A172 (cell line): ENCODE results near the gene SYNJ2. TPM values are rescaled to one million over a fixed set of nuclear protein-coding genes. Genes with fewer than 3 reads are reported as not detected.
"Not testable (repeated sequence)": the region's sequence is repeated elsewhere in the genome, so short reads cannot be mapped to it uniquely, and the experiment has no call there.

Source experiments
- DNase-seq: peaks from one replicate; pipeline ENCODE4 v3.0.0-alpha.2; 2015; ENCODE audit warnings: low spot score
- total RNA-seq: library from RNA; depleted of rRNA; stranded (reverse); fragments of >200 nt; shearing (Covaris generic); gene quantifications from 2 replicates; pipeline ENCODE4 v1.2.3, GENCODE V29; 2014

Gene SYNJ2
- total RNA-seq, 1 experiment from 2014 or later = 53.7 TPM

- DNase-seq = no peak
Measured at GRCh38 chr6:157954150-157955117, 27.2 kb upstream of the SYNJ2 start.

DNA sequence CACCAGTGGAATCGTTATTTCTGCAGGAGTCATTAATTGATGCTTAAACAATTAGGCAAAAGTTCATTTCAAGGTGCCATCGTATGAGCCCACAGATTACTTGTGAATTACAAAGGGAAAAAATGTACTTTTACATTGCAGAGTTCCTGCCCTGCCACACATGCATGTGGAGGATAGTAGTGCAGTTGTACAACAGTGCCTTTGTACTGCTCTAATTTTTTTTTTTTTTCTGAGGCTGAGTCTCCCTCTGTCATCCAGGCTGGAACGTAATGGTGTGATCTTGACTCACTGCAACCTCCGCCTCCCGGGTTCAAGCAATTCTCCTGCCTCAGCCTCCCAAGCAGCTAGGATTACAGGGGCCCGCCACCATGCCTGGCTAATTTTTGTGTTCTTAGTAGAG, 26.0 kb upstream of the SYNJ2 start:
- DNase-seq = no peak

DNA sequence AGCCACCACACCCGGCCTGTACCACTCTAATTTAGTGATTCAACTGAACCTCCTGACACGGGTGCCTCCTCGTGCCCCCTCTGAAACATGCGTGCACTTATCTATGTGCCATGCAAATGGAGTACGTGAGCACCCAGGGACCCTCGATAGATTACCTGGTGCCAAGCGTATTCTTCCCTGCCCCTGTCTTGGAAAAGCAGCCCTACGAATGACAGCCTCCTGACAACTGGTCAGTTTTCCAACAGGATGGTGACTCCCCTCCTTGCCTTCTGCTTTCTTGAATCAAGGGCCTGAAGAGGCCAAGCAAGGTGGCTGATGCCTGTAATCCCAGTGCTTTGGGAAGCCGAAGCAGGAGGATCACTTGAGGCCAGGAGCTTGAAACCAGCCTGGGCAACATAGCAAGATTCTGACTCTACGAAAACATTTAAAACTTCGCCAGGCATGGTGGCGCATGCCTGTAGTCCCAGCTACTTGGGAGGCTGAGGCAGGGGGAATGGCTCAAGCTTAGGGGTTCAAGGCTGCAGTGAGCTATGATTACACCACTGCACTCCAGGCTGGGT, 25.4 kb upstream of the SYNJ2 start:
- DNase-seq = no peak

- DNase-seq = no peak
Measured at GRCh38 chr6:157959451-157960227, 22.0 kb upstream of the SYNJ2 start.

DNA sequence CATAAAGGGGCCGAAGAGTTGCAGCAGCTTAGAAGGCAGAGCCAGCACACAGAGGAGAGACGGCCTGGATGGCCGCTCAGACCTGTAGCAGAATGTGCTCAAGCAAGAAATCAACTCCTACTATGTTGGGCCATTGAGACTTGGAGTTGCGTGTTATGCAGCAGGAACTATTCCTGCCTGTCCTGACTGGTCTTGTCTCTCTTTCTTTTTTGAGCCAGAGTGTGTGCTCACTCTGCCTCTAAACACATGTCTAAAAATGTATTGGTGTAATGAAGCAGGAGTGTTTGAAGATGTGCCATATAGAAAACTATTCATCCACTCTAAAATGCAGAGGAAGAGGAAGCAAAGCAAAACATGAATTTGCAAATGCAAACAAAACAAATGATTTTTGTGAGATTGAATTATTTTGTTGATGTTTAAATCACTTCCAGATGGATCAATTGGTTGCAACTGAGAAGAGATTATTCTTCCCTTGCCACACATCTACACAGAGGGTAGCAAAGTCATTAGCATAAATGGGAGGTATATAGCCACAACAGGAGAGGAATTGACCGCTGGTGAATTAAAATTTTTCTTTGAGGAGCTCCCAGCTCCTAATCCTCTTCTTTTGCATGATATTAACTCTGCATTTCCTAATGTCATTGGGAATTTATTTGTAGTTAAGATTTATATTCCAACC, 20.4 kb upstream of the SYNJ2 start:
- no peak for DNase-seq

DNA sequence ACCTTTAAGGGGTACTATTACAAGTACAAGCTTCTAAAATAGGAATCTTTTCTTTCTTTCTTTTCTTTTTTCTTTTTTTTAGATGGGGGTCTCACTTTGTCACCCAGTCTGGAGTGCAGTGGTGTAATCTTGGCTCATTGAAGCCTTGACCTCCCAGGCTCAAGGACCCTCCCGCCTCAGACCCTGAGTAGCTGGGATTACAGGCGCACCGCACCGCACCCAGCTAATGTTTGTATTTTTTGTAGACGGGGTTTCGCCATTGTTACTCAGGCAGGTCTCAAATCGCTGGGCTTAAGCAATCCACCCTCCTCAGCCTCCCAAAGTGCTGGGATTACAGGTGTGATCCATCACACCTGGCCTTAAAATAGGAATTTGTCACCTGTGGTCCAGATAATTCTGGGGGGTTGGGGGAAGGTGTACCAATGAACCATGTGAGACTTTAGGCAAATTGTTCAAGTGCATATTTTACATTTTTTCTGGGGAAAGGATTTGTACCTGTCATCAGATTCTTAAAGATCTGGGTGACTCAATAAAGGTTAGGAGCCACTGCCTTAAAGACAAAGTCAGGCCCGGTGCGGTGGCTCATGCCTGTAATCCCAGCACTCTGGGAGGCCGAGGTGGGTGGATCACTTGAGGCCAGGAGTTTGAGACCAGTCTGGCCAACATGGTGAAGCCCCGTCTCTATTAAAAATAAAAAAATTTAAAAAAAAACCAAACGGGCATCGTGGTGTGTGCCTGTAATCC, 19.7 kb upstream of the SYNJ2 start:
- no peak for DNase-seq

DNA sequence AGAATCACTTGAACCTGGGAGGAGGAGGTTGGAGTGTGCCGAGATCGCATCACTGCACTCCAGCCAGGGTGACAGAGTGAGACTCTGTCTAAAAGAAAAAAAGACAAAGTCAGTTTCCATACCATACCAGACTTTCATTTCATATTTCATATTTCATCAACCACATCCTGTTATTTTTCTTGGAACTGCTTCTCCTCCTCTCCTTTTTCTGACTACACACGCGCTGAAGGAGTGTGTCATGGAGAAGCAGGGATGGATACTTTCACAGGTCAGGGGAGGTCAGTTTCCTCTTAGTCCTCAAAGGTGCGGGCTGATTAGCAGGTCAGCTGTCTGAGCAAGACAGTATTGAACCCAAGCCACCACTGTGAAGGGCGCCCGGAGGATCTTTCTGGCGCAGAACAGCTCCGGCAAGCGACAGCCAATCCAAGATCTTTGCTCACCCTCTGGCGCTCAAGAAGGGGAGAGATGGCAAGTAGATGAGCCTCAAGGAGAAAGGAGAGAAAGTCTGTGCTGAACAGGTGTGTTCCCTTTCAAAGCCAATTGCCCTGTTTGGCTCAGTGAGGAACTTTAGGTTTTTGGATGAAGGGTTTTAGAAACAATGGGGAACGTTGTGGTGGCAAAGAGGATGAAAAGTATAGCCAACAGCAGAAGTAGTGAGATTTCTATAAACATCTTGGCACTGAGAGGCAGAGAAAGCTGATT, 18.9 kb upstream of the SYNJ2 start:
- no peak for DNase-seq

- no peak for DNase-seq
Measured at GRCh38 chr6:157964100-157964499, 17.6 kb upstream of the SYNJ2 start.

DNA sequence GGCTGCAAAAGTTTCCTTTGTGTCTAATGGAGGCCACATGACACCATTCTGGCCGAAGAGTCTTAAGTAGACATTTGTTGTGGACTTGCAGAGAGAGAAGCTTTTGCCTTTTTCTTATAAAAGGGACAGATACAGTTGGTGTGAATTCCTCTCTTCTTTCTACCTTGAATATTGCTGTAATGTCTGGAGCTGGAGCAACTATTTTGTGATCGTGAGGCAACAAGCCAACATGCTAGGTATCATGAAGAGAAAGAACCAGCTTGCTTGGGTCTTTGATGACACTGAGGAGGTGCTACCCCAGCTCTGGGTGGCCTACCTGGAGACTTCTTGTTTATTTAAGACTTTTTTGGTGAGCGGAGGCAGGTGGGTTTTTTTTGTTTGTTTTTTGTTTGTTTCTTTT, 16.3 kb upstream of the SYNJ2 start:
- DNase-seq = no peak

DNA sequence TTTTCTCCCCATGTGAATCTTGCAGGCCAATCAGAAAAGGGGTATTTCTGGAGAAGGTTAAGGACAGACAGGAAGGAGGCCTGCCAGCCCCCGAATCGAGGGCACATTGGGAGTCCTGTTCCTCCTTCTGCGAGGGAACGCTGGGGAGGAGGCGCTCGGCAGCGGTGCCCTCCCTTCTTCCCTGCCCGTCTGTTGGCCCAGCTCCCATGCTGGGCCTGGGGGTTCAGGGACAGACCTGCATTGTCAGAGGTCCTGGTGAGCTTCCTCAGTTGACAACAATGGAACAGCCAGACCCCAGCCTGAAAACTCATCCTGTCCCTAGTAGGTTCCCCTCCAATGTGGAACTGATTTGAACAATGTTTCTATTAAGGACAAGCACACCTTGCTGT, 15.1 kb upstream of the SYNJ2 start:
- no peak for DNase-seq

GRCh38 chr6:157967020-157967419, 14.6 kb upstream of the SYNJ2 start:
- no peak for DNase-seq

GRCh38 chr6:157967486-157967885, 14.2 kb upstream of the SYNJ2 start:
- DNase-seq = no peak

- not testable (repeated sequence) for DNase-seq
Measured at GRCh38 chr6:157972177-157972576, 9.5 kb upstream of the SYNJ2 start.

DNA sequence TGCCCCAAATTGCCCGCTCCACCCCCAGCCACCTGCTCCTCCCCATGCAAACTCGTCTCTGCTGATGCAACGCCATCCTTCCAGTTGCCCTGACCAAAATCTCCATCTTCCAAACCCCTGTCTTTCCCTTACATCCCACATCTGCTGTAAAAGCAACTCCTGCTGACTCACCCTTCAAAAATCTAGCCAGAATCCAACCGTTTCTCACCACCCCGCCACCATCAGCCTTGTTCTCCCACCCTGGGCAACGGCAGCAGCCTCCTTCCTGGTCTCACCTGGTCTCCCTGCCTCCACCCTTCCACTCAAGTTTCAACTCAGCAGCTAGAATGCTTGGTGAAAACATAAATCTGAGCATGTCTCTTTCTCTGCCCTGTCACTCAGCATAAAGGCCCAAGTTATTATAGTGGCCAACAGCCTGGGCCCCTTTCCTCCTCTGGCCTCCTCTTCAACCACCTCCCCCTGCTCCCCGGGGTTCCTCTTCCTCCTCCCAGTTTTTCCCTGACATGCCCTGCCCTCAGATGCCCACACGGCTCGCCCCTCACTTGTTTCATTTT, 7.2 kb upstream of the SYNJ2 start:
- peak; percentile 61 for DNase-seq

DNA sequence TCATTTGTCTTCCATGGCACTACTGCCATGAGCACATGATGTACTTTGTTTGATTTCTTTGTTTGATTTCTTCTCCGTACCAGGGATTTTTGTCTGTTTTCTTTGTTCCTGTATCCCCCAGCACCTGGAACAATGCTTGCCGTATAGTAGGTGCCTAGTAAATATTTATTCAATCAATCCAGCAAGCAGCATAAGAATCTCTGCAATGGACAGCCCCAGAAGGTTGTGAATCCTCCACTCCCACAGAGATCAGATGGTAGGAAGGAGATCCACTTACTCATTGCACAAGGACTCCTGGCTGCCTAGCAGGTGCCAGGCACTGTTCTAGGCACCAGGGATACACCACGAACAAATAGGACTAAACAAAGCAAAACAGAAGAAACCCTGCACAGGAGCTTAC, 6.7 kb upstream of the SYNJ2 start:
- DNase-seq = no peak

- no peak for DNase-seq
Measured at GRCh38 chr6:157975456-157975855, 6.2 kb upstream of the SYNJ2 start.

DNA sequence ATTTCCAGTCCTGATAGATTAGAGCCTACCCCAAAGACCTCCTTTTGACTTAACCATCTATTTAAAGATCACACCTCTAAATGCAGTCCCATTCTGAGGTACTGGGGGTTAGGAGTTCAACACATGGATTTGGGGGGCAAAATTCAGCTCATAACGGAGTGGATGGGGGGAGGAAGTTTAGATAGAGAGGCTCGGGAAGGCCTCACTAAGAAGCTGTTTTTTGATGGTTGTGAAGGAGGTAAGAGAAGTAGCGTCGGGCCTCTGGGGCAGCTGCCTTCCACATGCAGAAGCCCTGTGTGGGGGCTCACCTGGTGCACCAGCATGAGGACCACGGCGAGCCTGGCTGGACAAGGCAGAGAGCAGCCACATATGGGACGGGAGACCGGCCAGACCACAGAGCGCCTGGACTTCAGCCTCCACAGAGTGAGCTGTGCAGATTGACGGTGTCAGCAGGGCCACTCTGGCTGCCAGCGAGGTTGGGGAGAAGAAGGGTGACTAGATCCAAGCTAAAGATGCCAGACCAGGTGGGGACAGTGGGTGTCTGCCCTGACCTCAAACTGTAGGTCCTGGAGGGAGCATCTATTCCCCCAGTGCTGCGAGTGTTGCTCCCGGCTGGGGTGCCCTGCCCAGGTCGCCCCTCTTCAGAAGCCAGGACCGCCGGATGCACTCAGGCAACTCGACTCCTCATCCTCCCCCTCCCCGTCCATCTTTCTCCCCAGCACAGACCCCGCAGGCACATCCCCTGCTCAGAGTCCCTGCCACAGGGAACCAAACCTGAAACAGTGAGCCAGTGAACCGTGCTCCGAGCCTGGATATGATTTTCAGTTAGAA, 5.1 kb upstream of the SYNJ2 start:
- no peak for DNase-seq

DNA sequence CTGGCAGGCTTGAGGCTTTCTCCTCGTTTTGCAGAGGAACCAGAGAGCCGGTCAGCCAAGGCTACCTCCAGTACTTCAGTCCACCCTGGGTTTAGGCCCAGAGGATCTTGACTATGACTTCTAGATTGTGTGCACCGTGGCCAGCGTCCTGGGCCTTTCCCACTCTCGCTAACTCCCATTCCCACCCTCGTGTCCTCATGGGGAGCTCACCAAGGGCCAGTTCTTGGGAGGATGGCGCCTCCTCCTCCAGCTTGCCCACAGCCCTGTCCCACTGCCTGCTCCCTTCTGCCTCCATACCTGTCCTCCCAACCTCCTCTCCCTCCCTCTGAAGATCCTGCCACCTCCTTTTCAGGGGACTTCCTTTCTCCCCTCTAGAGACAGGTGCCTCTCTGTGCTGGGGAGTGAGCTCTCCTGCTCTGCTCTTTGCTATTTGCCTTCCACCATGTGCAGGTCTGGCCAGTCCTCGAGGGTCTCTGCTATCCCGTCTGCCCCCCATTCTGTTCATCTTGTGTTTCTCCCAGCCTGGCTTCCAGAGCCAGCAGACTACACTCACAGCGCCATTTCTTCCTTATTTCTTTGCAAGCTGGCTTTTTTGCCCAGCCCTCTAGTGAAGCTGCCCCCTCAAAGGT, 4.4 kb upstream of the SYNJ2 start:
- no peak for DNase-seq
